HG02885 (cell line): ENCODE results near the gene EFNA2.
A peak's percentile ranks its signal among the peaks of the same experiment; 100 is the strongest.
"Not testable (repeated sequence)": the region's sequence is repeated elsewhere in the genome, so short reads cannot be mapped to it uniquely, and the experiment has no call there.

Experiments used
- ATAC-seq: cut with Tn5 transposase; IDR thresholded peaks from one replicate; pipeline ENCODE4 v1.9.1; 2021; ENCODE audit warnings: mild to moderate bottlenecking; ENCODE audit not compliant: unreplicated experiment, poor library complexity

EFNA2 gene

GRCh38 chr19:1285737-1286360, at the start of gene EFNA2:
EFNA2 (plus strand) TSS chr19:1285873; CDS start chr19:1286169, 296 bp downstream.
- no peak for ATAC-seq

- ATAC-seq: no peak
These were observed 49.1 kb upstream of the EFNA2 start for GRCh38 chr19:1236576-1236975.

GRCh38 chr19:1237027-1237659, 48.5 kb upstream of the EFNA2 start:
- ATAC-seq: no peak

- ATAC-seq: no peak
These were observed 47.8 kb upstream of the EFNA2 start, which contains the start of gene CBARP for GRCh38 chr19:1237754-1238368. CBARP (minus strand) TSS chr19:1238005; CDS start chr19:1236100, 1,905 bp downstream.

GRCh38 chr19:1238369-1239303, 47.0 kb upstream of the EFNA2 start:
- ATAC-seq: no peak

- ATAC-seq: no peak
These were observed 46.3 kb upstream of the EFNA2 start for GRCh38 chr19:1239420-1239795.

- ATAC-seq: peak; percentile 40
These were observed 45.6 kb upstream of the EFNA2 start for GRCh38 chr19:1239796-1240737.

GRCh38 chr19:1240925-1241324, 44.7 kb upstream of the EFNA2 start:
- no peak for ATAC-seq

- peak; percentile 59 for ATAC-seq
These were observed 44.1 kb upstream of the EFNA2 start, which contains the start of gene ATP5F1D for GRCh38 chr19:1241417-1242095. ATP5F1D (plus strand) TSS chr19:1241751; CDS start chr19:1241851, 100 bp downstream.

GRCh38 chr19:1243768-1244692, 41.6 kb upstream of the EFNA2 start:
- no peak for ATAC-seq

- no peak for ATAC-seq
These were observed 40.8 kb upstream of the EFNA2 start for GRCh38 chr19:1244693-1245451.

GRCh38 chr19:1245494-1246264, 40.0 kb upstream of the EFNA2 start:
- no peak for ATAC-seq

GRCh38 chr19:1246265-1247087, 39.2 kb upstream of the EFNA2 start:
- not testable (repeated sequence) for ATAC-seq

GRCh38 chr19:1247748-1248138, 37.9 kb upstream of the EFNA2 start:
- no peak for ATAC-seq

GRCh38 chr19:1248139-1248785, 37.4 kb upstream of the EFNA2 start, which contains the start of gene MIDN:
MIDN (plus strand) TSS chr19:1248583; CDS start chr19:1250297, 1,714 bp downstream.
- peak; percentile 20 for ATAC-seq
